ENCODE data around the gene CFAP221. TPM values are rescaled to one million over a fixed set of nuclear protein-coding genes. Genes with fewer than 3 reads are reported as not detected.

Gene CFAP221
- total RNA-seq, 2 experiments from 2014 or later: not detected

DNA sequence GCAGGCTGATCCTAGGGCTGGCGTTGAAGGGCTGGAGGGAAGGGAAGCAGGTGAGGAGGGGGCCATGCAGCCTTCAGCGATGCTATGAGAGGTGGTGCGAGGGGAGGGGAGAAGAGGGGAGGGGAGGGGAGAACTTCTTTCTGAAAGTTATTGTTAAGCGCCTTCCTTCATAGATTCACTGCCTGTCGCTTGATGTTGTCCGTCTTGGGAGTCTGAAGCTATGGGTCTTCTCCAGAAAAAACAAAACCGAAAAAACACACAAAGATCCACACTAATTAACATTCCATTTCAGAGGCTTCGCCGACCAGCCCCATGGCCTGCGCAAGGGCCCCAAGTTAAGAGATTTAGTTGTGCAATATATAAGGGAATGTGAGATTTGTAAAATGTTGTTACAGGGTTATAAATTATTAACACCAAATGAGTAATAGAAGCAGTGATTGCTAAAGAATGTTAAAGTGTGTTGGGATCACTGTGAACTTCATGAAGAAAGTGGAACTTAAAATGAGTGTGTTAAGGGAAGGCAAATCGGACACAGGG lies 758 bp downstream of the CFAP221 start:
- Histone ChIP-seq H3K9me3 (ENCODE audit: control insufficient read depth in 1 of 2, insufficient read depth in 1 of 2, low read length in 2 of 2) (peaks cover 2 to 13% of the 10 kb centered on the region in 2 experiments), H3K4me1 (ENCODE audit: insufficient read depth, low read length) (peaks cover 7% of the 10 kb centered on the region), H3K27me3 (ENCODE audit: control insufficient read depth in 1 of 2, insufficient read depth in 2 of 2, low read length in 2 of 2) (peaks cover 34 to 54% of the 10 kb centered on the region in 2 experiments), H3K4me3 (ENCODE audit: low read length) (no peak overlapping the region), H3K36me3 (ENCODE audit: insufficient read depth, low read length) (no peaks in the 10 kb centered on the region), H3K27ac (ENCODE audit: low read depth in 1 of 2, low read length in 2 of 2) (no peak overlapping the region)
- Mint-ChIP-seq H3K27ac (no peak overlapping the region), H3K36me3 (ENCODE audit: low read depth) (no peaks in the 10 kb centered on the region), H3K4me3 (peak overlapping the region; percentile 49), H3K27me3 (peaks cover 74% of the 10 kb centered on the region), H3K4me1 (ENCODE audit: low read depth) (no peaks in the 10 kb centered on the region), H3K9me3 (no peaks in the 10 kb centered on the region)
- DNase-seq (no peak), ATAC-seq (ENCODE audit: poor library complexity) (no peak)
- TF ChIP-seq, protein P1, sequence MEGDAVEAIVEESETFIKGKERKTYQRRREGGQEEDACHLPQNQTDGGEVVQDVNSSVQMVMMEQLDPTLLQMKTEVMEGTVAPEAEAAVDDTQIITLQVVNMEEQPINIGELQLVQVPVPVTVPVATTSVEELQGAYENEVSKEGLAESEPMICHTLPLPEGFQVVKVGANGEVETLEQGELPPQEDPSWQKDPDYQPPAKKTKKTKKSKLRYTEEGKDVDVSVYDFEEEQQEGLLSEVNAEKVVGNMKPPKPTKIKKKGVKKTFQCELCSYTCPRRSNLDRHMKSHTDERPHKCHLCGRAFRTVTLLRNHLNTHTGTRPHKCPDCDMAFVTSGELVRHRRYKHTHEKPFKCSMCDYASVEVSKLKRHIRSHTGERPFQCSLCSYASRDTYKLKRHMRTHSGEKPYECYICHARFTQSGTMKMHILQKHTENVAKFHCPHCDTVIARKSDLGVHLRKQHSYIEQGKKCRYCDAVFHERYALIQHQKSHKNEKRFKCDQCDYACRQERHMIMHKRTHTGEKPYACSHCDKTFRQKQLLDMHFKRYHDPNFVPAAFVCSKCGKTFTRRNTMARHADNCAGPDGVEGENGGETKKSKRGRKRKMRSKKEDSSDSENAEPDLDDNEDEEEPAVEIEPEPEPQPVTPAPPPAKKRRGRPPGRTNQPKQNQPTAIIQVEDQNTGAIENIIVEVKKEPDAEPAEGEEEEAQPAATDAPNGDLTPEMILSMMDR (IDR thresholded peaks at IDR 0.05): no peak
- POLR2A ChIA-PET: no interaction called here
- intact Hi-C loops (cut with DNase I, micrococcal nuclease): no loop called here
- CTCF ChIA-PET: no interaction called here

DNA sequence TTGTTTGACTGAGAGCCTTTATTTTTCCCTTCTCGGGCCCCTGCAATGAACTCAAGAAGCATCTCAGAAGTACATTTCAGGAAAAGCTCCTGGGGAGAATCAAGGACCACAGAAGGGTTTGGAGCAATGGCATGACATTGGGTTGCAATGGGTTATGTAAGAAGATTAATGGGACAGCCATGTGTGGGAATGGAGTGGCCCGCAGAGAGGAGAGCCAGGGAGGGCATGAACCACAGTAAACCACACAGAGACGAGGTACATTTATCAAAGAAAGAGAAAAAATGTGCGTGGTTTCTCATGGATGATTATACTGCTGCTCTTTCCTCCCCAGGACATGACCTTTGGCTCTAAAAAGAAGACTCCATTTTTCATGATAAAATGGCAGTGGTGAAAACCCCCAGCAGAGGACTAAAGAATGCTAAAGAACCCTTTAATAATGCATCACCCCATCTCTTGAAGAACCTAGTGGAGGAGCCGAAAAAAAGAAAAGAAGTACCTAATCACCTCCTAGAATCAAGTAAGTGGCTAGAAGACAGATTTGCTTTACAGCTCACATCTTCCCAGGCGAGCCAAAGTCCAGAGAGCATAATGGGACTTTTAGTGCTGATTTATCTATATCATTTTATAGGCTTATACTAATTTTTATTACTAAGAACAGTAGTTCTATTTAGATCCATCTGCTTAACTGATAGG lies 1.7 kb downstream of the CFAP221 start:
- TF ChIP-seq, protein P1 (IDR thresholded peaks at IDR 0.05): no peak
- H3K27me3 ChIP-seq (ENCODE audit: control insufficient read depth in 1 of 2, insufficient read depth in 2 of 2, low read length in 2 of 2): peaks cover 34 to 54% of the 10 kb centered on the region in 2 experiments
- Mint-ChIP-seq H3K27me3 (peaks cover 73% of the 10 kb centered on the region), H3K4me1 (ENCODE audit: low read depth) (no peaks in the 10 kb centered on the region), H3K27ac (no peak overlapping the region), H3K36me3 (ENCODE audit: low read depth) (no peaks in the 10 kb centered on the region), H3K9me3 (no peaks in the 10 kb centered on the region), H3K4me3 (no peak overlapping the region)
- no peak overlapping the region for H3K4me3 ChIP-seq (ENCODE audit: low read length)
- no peak overlapping the region for H3K27ac ChIP-seq (ENCODE audit: low read depth in 1 of 2, low read length in 2 of 2)
- DNase-seq (no peak), ATAC-seq (ENCODE audit: poor library complexity) (no peak)
- CTCF ChIA-PET: no interaction called here
- intact Hi-C loops (cut with DNase I, micrococcal nuclease): no loop called here
- peaks cover 0 to 13% of the 10 kb centered on the region in 2 experiments for H3K9me3 ChIP-seq (ENCODE audit: control insufficient read depth in 1 of 2, insufficient read depth in 1 of 2, low read length in 2 of 2)
- H3K36me3 ChIP-seq (ENCODE audit: insufficient read depth, low read length): no peaks in the 10 kb centered on the region
- POLR2A ChIA-PET: no interaction called here
- peaks cover 7% of the 10 kb centered on the region for H3K4me1 ChIP-seq (ENCODE audit: insufficient read depth, low read length)

DNA sequence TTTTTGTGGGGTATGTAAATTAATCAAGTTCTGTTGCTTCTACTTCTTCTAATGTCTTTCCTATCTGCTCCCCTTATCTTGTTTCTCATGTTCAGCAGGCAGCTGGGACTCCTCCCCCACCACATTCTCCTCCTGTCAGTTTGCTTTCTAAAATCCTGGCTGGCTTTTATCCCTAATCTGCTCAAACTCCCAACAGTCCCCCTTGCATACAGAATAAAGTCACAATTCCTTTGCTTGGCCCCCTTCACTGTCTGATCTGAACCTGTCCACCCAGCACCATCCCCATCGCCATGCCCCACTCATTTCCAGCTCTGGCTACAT lies 2.2 kb downstream of the CFAP221 start:
- Mint-ChIP-seq H3K27ac (no peak overlapping the region), H3K9me3 (no peaks in the 10 kb centered on the region), H3K27me3 (peaks cover 73% of the 10 kb centered on the region), H3K4me1 (ENCODE audit: low read depth) (no peaks in the 10 kb centered on the region), H3K36me3 (ENCODE audit: low read depth) (no peaks in the 10 kb centered on the region), H3K4me3 (no peak overlapping the region)
- intact Hi-C loops (cut with DNase I, micrococcal nuclease): no loop called here
- Histone ChIP-seq H3K27me3 (ENCODE audit: control insufficient read depth in 1 of 2, insufficient read depth in 2 of 2, low read length in 2 of 2) (peaks cover 33 to 51% of the 10 kb centered on the region in 2 experiments), H3K36me3 (ENCODE audit: insufficient read depth, low read length) (no peaks in the 10 kb centered on the region), H3K9me3 (ENCODE audit: control insufficient read depth in 1 of 2, insufficient read depth in 1 of 2, low read length in 2 of 2) (peaks cover 0 to 13% of the 10 kb centered on the region in 2 experiments), H3K4me3 (ENCODE audit: low read length) (no peak overlapping the region), H3K4me1 (ENCODE audit: insufficient read depth, low read length) (peaks cover 7% of the 10 kb centered on the region), H3K27ac (ENCODE audit: low read depth in 1 of 2, low read length in 2 of 2) (no peak overlapping the region)
- CTCF ChIA-PET: no interaction called here
- POLR2A ChIA-PET: no interaction called here
- TF ChIP-seq, protein P1 (IDR thresholded peaks at IDR 0.05): no peak
- ATAC-seq (ENCODE audit: poor library complexity) (no peak), DNase-seq (no peak)

Measured in CD4-positive, alpha-beta T cell (primary cell).